AG04449 (cell line): ENCODE data around the gene DOCK3.

Source experiments
- CTCF ChIA-PET: fragments of 350-600 bp; formaldehyde crosslinking; extraction: SDS; loops from one replicate; lab custom pipeline; 2021; ENCODE audit warnings: antibody characterized with exemption; lab: Yijun Ruan, JAX
- POLR2A ChIA-PET: fragments of 400-600, 350-600 bp; formaldehyde crosslinking; extraction: SDS; loops from one replicate; lab custom pipeline; 2020; ENCODE audit warnings: antibody characterized with exemption, inconsistent platforms; lab: Yijun Ruan, JAX
- DNase-seq: peaks from one replicate; pipeline ENCODE4 v3.0.0-alpha.2; 2010; ENCODE audit warnings: low read depth, low spot score
- H3K4me3 ChIP-seq: 2 replicates; pipeline ENCODE4 v1.5.1; 2011; ENCODE audit warnings: low read depth, mild to moderate bottlenecking, control low read depth, low read length
- CTCF ChIP-seq: IDR thresholded peaks from one replicate; pipeline ENCODE4 v1.5.1; 2011; ENCODE audit warnings: mild to moderate bottlenecking, moderate library complexity, low read length, control low read depth, inconsistent platforms; ENCODE audit not compliant: insufficient read depth; ENCODE audit errors: missing control alignments

Gene DOCK3

GRCh38 chr3:50637011-50637410 is 37.7 kb upstream of the DOCK3 start:
- POLR2A ChIA-PET: no interaction called here
- TF ChIP-seq CTCF: no peak
- CTCF ChIA-PET: interaction anchor here (1.3 kb wide), 1 partner anchor 94 kb away, joined by 3 read pairs; no protein-coding TSS in a partner anchor

GRCh38 chr3:50637945-50638344 is 36.8 kb upstream of the DOCK3 start:
- ChIA-PET POLR2A (interaction anchor here (0.6 kb wide), 1 partner anchor 13 kb away, joined by 4 read pairs; no protein-coding TSS in a partner anchor), CTCF (interaction anchor here (1.3 to 1.5 kb wide), 3 partner anchors 10 to 19 kb away, joined by 4 to 6 read pairs (median 5); no protein-coding TSS in a partner anchor)
- H3K4me3 ChIP-seq: no peak overlapping the region
- no peak for DNase-seq
- TF ChIP-seq CTCF: no peak

More at GRCh38 chr3:50637011-50637410, 37.7 kb upstream of the DOCK3 start:
- H3K4me3 ChIP-seq: no peak overlapping the region
- no peak for DNase-seq

GRCh38 chr3:50639055-50639494 is 35.7 kb upstream of the DOCK3 start:
- TF ChIP-seq CTCF: no peak
- no peak for DNase-seq
- no peak overlapping the region for H3K4me3 ChIP-seq
- POLR2A ChIA-PET: interaction anchor here (1.0 kb wide), 1 partner anchor 12 kb away, joined by 5 read pairs; no protein-coding TSS in a partner anchor
- CTCF ChIA-PET: interaction anchor here (1.4 to 1.5 kb wide), 2 partner anchors 14 to 20 kb away, joined by 4 to 5 read pairs; no protein-coding TSS in a partner anchor

- ChIA-PET CTCF (interaction anchor here (1.5 kb wide), 1 partner anchor 14 kb away, joined by 5 read pairs; no protein-coding TSS in a partner anchor), POLR2A (no interaction called here)
- no peak for TF ChIP-seq CTCF
- H3K4me3 ChIP-seq: no peak overlapping the region
- no peak for DNase-seq
Measured at GRCh38 chr3:50642382-50642781, 32.3 kb upstream of the DOCK3 start.

GRCh38 chr3:50644561-50644960 is 30.2 kb upstream of the DOCK3 start:
- no peak overlapping the region for H3K4me3 ChIP-seq
- CTCF ChIA-PET: interaction anchor here (1.1 kb wide), 1 partner anchor 28 kb away, joined by 3 read pairs; the partner anchor contains the start of gene MAPKAPK3
- no peak for DNase-seq
- POLR2A ChIA-PET: no interaction called here
- TF ChIP-seq CTCF: no peak

GRCh38 chr3:50645378-50645777 is 29.3 kb upstream of the DOCK3 start:
- POLR2A ChIA-PET: no interaction called here
- no peak for DNase-seq
- no peak for TF ChIP-seq CTCF
- H3K4me3 ChIP-seq: no peak overlapping the region
- CTCF ChIA-PET: interaction anchor here (1.1 kb wide), 1 partner anchor 29 kb away, joined by 3 read pairs; the partner anchor contains the start of gene MAPKAPK3
